ENCODE data around the gene CMKLR1.

Gene CMKLR1

DNA sequence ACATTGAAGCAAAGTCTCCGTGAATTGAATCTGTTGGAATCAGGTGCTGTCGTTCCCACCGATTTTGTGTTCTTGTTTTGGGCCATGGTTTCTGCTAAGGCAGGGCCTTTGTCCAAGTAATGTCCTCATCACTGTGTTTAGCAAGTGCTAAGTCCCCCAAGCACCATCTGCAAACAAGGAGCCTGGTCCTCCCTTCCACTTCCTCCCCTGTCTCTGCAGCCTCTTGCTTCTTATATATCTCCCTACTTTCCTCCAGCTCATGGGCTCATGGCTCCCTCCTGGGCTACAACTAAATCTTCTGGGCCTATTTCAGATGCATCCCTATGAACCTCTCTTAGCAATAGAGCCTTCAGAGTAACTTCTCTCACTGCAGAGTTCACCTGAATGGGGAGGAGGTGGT, 25.8 kb upstream of the CMKLR1 start:
- TF ChIP-seq, protein P1, sequence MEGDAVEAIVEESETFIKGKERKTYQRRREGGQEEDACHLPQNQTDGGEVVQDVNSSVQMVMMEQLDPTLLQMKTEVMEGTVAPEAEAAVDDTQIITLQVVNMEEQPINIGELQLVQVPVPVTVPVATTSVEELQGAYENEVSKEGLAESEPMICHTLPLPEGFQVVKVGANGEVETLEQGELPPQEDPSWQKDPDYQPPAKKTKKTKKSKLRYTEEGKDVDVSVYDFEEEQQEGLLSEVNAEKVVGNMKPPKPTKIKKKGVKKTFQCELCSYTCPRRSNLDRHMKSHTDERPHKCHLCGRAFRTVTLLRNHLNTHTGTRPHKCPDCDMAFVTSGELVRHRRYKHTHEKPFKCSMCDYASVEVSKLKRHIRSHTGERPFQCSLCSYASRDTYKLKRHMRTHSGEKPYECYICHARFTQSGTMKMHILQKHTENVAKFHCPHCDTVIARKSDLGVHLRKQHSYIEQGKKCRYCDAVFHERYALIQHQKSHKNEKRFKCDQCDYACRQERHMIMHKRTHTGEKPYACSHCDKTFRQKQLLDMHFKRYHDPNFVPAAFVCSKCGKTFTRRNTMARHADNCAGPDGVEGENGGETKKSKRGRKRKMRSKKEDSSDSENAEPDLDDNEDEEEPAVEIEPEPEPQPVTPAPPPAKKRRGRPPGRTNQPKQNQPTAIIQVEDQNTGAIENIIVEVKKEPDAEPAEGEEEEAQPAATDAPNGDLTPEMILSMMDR (IDR thresholded peaks at IDR 0.05; ENCODE audit: control insufficient read depth, insufficient read depth, low read depth, low read length, missing control alignments), result no peak
- H3K4me3 ChIP-seq (ENCODE audit: control insufficient read depth, low read depth, low read length), result no peak overlapping the region
- DNase-seq (ENCODE audit: low read depth), result no peak

- no peak overlapping the region for H3K4me3 ChIP-seq (ENCODE audit: control insufficient read depth, low read depth, low read length)
Measured at GRCh38 chr12:108363565-108363964, 24.5 kb upstream of the CMKLR1 start.

GRCh38 chr12:108363165-108363564, 24.1 kb upstream of the CMKLR1 start:
- TF ChIP-seq, protein P1 (IDR thresholded peaks at IDR 0.05; ENCODE audit: control insufficient read depth, insufficient read depth, low read depth, low read length, missing control alignments), result no peak
- no peak for DNase-seq (ENCODE audit: low read depth)
- H3K4me3 ChIP-seq (ENCODE audit: control insufficient read depth, low read depth, low read length), result no peak overlapping the region

More at GRCh38 chr12:108363565-108363964, 24.5 kb upstream of the CMKLR1 start:
- DNase-seq (ENCODE audit: low read depth), result no peak
- TF ChIP-seq, protein P1 (IDR thresholded peaks at IDR 0.05; ENCODE audit: control insufficient read depth, insufficient read depth, low read depth, low read length, missing control alignments), result no peak

DNA sequence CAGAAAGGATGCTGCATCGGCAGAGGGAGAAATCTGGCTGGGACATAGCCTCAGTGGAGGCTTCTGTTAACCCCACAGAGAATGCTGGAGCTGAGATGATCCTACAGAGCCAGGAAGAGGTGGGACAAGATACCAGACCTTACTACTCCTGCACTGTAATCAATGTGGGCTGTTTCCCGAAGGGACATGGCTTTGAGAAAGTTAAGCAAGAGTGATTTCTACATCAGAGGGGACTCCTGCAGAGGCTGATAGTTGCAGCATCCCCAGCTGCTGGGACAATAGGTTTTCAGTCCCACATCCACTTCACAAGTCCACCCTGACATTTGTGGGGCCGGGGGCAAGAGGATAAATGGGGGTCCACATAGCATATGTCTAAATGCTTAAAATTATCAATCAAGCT, 22.5 kb upstream of the CMKLR1 start:
- no peak for DNase-seq (ENCODE audit: low read depth)
- no peak overlapping the region for H3K4me3 ChIP-seq (ENCODE audit: control insufficient read depth, low read depth, low read length)
- TF ChIP-seq, protein P1 (IDR thresholded peaks at IDR 0.05; ENCODE audit: control insufficient read depth, insufficient read depth, low read depth, low read length, missing control alignments), result no peak

DNA sequence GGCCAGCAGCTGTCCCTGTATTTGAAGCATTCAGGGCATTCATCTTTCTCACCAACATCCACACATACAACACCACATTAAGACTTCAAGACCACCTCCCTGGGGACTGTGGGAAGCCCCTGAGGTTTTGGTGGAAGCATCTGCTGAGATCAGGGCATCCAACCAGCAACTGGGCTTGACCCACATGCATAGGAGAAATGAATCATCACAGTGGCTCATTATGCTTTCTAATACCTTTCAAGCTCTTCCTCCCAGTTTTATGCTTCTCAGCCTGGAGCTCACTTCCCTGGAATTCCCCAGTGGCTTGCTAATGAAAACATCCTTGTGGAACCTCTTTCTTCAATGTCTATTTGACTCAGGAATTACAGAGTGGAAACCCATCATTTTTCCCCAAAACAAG, 21.4 kb upstream of the CMKLR1 start:
- TF ChIP-seq, protein P1 (IDR thresholded peaks at IDR 0.05; ENCODE audit: control insufficient read depth, insufficient read depth, low read depth, low read length, missing control alignments), result no peak
- no peak for DNase-seq (ENCODE audit: low read depth)
- H3K4me3 ChIP-seq (ENCODE audit: control insufficient read depth, low read depth, low read length), result no peak overlapping the region

DNA sequence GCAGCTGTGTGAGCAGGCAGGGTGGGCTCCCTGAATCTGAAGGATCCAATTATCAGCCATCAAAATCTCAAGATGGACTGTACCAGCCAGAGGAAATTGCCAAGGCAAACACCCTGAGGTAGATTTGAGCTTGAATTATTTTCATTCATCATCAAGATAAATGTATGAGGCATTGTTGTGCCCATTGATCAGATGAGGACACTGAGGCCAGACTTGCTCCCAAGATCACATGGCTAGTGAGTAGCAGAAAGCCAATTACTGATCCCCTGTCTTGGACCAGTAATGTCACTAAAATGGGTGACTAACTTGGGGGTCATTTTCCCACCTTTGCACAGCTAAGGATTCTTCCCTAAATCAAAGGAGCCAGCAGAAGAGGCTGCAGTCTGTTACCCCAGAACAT, 20.9 kb upstream of the CMKLR1 start:
- TF ChIP-seq, protein P1 (IDR thresholded peaks at IDR 0.05; ENCODE audit: control insufficient read depth, insufficient read depth, low read depth, low read length, missing control alignments), result no peak
- DNase-seq (ENCODE audit: low read depth), result no peak
- H3K4me3 ChIP-seq (ENCODE audit: control insufficient read depth, low read depth, low read length), result no peak overlapping the region

- no peak for DNase-seq (ENCODE audit: low read depth)
- TF ChIP-seq, protein P1 (IDR thresholded peaks at IDR 0.05; ENCODE audit: control insufficient read depth, insufficient read depth, low read depth, low read length, missing control alignments), result no peak
- no peak overlapping the region for H3K4me3 ChIP-seq (ENCODE audit: control insufficient read depth, low read depth, low read length)
Measured at GRCh38 chr12:108358580-108358965, 19.5 kb upstream of the CMKLR1 start.
